Smooth muscle cell of trachea (primary cell): Measurements from ENCODE around the gene RANBP1. TPM values are rescaled to one million over a fixed set of nuclear protein-coding genes. Genes with fewer than 3 reads are reported as not detected.

Source experiments
- total RNA-seq: library from RNA; depleted of rRNA; stranded (reverse); fragments of >200 nt; gene quantifications from 2 replicates; pipeline ENCODE4 v1.2.1, GENCODE V29; 2014

The RANBP1 gene
- total RNA-seq = 132 and 263 TPM in 2 replicates

DNA sequence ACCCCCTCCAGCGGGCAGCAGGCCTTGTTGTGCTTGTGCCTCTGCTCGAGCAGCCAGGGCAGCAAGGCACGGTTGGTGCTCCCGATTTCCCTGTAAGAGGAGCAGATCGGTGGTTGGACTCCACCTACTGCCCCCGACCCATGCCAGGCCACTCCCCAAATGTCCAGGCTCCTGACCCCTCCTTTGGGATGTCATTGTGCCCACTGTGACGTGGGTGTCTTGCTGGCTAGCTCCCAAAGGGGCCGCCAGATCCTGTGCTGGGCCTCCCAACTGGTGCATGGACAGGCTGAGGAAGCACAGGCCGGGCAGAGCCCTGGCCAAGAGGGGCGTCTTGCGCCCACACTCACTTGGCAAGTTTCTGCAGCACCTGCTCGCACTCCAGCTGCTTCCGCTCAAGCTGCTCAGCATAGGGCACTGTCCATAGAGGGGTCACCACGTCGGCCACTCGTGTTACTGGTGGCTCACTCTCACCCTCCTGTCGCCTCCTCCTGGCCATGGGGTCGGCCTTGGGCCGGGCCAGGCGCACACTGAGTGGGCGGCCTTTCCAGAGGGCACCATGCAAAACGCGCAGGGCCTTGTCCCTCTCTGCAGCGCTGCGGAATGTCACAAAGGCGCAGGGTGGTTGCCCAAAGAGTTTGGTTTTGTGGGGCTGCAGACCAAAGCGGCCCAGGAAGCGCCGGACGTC is at the start of gene RANBP1:
Gene RANBP1 (plus strand): TSS at position 414 of the 685 bp plus-strand sequence. CDS start 81 bp downstream, at position 495.

GRCh38 chr22:20079745-20080444 is 36.0 kb upstream of the RANBP1 start, which contains the start of gene DGCR8:
Gene DGCR8 (plus strand): TSS chr22:20080241. CDS start chr22:20085964, 5,723 bp downstream.

DNA sequence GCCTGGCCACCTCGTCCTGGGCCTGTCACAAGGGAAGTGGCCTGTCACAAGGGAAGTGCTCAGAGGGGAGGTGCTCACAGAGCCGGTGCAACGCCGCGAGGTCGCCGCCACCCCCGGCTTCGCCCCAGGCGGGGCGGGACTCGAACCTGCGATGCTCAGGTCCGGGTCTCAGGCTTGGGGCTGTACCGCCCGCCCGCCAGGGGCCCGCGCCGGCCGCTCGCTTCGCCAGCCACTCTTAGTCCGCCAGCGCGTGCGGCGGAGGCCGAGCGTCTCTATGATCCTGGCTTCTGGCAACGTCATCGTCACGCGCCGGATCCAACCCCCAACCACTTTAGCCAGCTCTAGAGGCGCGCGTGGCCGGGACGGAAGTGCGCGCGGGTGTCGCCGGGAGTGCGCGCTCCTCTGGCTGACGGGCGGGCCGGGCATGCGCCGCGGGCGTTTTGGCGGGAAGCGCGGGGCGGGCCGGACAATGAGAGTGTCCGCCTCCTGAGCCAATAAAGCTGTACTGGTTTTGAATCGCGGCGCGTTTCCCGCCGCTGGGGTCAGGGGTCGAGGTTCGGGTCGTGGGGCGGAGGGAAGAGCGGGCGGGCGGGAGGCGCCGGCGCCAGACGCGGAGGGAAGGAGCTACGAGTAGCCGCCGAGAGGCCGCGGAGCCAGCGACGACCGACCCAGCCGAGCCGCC is 1.2 kb downstream of the RANBP1 start, which contains the start of gene TRMT2A:
Gene TRMT2A (minus strand): TSS at position 276 of the 682 bp plus-strand sequence. CDS start 320 bp downstream, outside the sequence.

GRCh38 chr22:20131597-20131858 is 15.6 kb downstream of the RANBP1 start, which contains the start of gene ZDHHC8:
Gene ZDHHC8 (plus strand): TSS chr22:20131804. CDS start chr22:20131948, 144 bp downstream.

GRCh38 chr22:20150381-20151275 is 34.7 kb downstream of the RANBP1 start, which contains the start of gene CCDC188:
Gene CCDC188 (minus strand): TSS chr22:20151055. CDS start chr22:20150986, 69 bp downstream.

Other genes starting within 250 kb of the RANBP1 start
- gene COMT, start 174.3 kb upstream of the RANBP1 start, total RNA-seq = 194 and 410 TPM in 2 replicates
- 16.5 and 28.5 TPM in 2 replicates for gene TXNRD2, start 174.3 kb upstream of the RANBP1 start, total RNA-seq
- gene ARVCF, start 99.3 kb upstream of the RANBP1 start, total RNA-seq = 10.3 and 16.4 TPM in 2 replicates
- 42.6 and 62.0 TPM in 2 replicates for gene TANGO2, start 95.0 kb upstream of the RANBP1 start, total RNA-seq
- 19.5 and 23.3 TPM in 2 replicates for gene DGCR8, start 35.9 kb upstream of the RANBP1 start, total RNA-seq
- gene TRMT2A, start 1.1 kb downstream of the RANBP1 start, total RNA-seq = 35.2 and 56.6 TPM in 2 replicates
- 11.6 and 21.2 TPM in 2 replicates for gene ZDHHC8, start 15.7 kb downstream of the RANBP1 start, total RNA-seq
- 0.15 TPM in 1 of 2 replicates, not detected in the other for gene CCDC188, start 35.0 kb downstream of the RANBP1 start, total RNA-seq
- gene RTN4R, start 152.2 kb downstream of the RANBP1 start, total RNA-seq = 0.15 and 0.33 TPM in 2 replicates
- gene DGCR6L, start 204.0 kb downstream of the RANBP1 start, total RNA-seq = 63.5 and 74.2 TPM in 2 replicates